ENCODE measurements around the gene SMIM3.

DNA sequence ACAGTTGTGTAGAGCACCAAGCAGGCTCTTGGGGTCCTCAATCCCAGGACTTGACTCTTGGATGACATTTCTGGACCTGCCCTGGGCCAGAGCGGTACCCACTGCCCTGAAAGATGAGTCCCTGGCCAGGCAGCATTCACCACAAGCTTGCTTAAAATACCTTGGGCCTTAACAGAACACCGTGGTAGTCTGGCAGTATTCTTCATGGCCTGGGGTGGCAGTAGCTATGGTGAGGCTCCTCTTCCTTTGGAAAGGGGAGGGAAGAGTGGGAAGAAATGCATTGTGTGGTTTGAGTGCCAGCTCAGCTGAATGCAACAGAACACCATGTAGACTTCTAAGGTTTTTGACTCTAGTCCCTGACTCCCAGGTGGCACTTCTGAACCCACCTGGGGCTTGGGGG is 38.4 kb downstream of the SMIM3 start:
- TF ChIP-seq ISL1 (CRISPR knock-in tag; IDR thresholded peaks at IDR 0.05) (no peak), ESRRG (CRISPR knock-in tag; IDR thresholded peaks at IDR 0.05) (no peak), ZNF8 (CRISPR knock-in tag; IDR thresholded peaks at IDR 0.05) (no peak)
